PC-9 (cell line): Measurements from ENCODE around the gene BAIAP3.
A peak's percentile ranks its signal among the peaks of the same experiment; 100 is the strongest.

Source experiments
- EZH2 ChIP-seq: fragments of 200-600 bp; sonication (generic); IDR thresholded peaks from 2 replicates; pipeline ENCODE4 v1.8.0; 2017; ENCODE audit warnings: antibody characterized with exemption, low read depth
- TF ChIP-seq, protein P1 (sequence below): fragments of 200-600 bp; sonication (generic); conservative IDR thresholded peaks from 2 replicates; pipeline ENCODE4 v1.6.1; 2017; ENCODE audit warnings: mixed run types, antibody characterized with exemption, mild to moderate bottlenecking, moderate library complexity

- TF ChIP-seq, protein P1, sequence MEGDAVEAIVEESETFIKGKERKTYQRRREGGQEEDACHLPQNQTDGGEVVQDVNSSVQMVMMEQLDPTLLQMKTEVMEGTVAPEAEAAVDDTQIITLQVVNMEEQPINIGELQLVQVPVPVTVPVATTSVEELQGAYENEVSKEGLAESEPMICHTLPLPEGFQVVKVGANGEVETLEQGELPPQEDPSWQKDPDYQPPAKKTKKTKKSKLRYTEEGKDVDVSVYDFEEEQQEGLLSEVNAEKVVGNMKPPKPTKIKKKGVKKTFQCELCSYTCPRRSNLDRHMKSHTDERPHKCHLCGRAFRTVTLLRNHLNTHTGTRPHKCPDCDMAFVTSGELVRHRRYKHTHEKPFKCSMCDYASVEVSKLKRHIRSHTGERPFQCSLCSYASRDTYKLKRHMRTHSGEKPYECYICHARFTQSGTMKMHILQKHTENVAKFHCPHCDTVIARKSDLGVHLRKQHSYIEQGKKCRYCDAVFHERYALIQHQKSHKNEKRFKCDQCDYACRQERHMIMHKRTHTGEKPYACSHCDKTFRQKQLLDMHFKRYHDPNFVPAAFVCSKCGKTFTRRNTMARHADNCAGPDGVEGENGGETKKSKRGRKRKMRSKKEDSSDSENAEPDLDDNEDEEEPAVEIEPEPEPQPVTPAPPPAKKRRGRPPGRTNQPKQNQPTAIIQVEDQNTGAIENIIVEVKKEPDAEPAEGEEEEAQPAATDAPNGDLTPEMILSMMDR: peak; percentile 70
- no peak for TF ChIP-seq EZH2
Measured at GRCh38 chr16:1338119-1338730, 4.8 kb downstream of the BAIAP3 start.
